HG02973 (cell line): ENCODE results near the gene LGALS4.
"Not testable (repeated sequence)": the region's sequence is repeated elsewhere in the genome, so short reads cannot be mapped to it uniquely, and the experiment has no call there.

Experiments
- ATAC-seq: cut with Tn5 transposase; IDR thresholded peaks from one replicate; pipeline ENCODE4 v1.9.1; 2021; ENCODE audit warnings: moderate library complexity; ENCODE audit not compliant: unreplicated experiment

LGALS4 gene

GRCh38 chr19:38842439-38843174, 29.9 kb upstream of the LGALS4 start:
- ATAC-seq, result no peak

DNA sequence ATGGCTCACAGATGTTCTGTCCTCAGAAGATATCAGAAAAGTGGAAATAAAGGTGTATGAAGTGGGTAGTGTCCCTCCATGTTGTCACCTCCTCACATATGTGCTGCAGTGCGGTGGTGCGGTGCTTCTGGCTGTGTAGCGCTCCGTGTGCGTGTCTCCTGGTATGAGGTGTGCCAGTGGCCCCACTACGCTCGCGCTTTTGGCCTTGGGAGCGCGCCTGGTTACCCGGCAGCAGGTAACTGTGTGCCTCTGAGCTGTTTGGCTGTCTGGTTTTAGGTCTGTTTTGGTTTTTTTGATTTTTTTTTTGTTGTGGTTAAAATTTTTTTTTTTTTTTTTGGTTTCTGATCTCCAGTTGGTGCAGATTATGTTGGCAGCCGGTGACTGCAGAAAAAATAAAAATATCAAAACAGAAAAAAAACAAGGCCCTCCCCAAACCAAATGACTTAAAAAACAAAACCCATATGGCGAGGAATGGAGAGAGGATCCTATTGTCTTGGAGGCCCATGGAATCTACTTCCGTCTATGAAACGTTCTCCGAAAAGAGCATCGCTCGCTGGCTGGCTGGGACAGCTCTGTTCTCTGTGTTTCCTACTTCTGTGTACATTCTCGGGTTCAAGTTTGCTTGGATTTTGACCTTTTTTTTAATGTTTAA, 29.2 kb upstream of the LGALS4 start:
- no peak for ATAC-seq

DNA sequence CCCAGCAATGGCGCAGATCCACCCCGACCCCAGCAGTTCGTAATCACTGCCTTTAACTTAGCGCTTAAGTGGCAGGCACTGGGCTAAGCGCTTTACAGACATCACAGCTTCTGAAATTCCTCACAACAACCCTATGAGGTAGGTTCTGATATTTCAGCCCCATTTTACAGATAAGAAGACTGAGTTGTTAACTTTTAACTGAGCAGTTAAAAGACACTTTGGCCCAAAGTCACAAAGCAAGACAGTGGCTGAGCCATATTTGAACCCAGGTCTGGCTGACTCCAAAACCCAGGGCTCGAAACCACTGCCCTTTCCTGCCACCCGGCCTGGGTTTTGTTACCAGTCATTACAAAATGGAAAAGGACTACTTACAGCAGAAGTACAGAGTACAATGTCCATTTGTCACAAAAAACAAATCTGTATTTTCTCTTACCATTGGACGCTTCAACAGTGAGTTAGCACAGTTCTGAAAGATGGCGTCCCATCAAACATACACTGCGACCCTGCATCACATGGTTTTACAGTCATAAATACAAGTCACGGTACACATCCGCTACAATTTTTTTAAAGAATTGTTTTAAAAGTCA, 28.5 kb upstream of the LGALS4 start:
- no peak for ATAC-seq

DNA sequence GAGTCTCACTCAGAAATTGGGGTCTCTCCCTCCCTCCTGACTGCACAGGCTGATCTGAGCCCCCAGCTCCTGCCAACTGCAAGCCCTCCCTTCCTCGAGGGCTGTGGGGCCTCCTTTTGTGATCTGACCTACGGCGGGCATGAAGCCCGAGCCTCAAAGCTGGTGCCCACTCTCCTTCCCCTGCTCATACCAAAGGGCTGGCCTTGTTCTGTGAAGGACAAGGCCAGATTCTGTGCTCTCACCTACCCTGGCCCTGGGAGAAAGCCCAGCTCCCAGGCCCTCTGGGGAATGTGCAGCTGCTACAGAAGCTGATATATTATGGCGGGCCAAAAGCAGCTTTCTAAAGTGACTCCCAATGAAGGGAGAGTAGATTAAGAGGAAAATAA, 27.8 kb upstream of the LGALS4 start:
- no peak for ATAC-seq

DNA sequence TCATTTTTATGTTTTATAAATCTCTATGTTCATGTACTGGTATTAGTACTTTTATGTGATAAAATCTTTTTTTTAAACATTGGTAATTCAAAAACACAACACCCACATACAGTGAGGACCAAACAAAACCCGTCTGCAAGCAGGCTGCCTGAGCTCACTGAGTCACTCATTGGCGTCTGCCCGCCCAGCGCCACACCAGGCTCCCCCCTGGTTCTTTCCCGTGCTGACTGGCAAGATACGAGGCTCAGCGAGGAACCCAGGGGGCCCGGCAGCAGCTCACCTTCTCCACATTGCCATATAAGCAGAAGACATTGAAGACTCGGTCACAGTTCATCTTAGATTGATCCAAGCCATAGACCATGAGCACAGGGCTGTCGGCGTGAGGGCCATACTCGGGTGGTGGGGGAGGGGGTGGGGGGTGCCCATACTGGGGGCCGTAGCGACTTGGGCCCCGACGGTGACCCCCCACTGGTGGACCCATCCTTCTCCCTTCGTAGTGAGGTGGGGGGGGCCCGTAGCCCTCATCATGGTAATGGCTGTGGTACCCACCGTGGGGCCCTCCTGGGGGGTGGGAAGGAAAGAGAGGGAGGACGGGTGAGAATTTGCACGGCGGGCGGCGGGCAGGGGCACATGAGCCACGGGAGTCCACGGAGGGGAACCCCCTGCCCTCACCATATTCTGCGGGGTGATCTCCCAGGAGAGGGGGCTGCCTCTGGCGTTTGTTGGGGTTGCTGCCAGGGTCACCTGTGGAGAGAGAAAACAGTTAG, 27.3 kb upstream of the LGALS4 start:
- no peak for ATAC-seq

DNA sequence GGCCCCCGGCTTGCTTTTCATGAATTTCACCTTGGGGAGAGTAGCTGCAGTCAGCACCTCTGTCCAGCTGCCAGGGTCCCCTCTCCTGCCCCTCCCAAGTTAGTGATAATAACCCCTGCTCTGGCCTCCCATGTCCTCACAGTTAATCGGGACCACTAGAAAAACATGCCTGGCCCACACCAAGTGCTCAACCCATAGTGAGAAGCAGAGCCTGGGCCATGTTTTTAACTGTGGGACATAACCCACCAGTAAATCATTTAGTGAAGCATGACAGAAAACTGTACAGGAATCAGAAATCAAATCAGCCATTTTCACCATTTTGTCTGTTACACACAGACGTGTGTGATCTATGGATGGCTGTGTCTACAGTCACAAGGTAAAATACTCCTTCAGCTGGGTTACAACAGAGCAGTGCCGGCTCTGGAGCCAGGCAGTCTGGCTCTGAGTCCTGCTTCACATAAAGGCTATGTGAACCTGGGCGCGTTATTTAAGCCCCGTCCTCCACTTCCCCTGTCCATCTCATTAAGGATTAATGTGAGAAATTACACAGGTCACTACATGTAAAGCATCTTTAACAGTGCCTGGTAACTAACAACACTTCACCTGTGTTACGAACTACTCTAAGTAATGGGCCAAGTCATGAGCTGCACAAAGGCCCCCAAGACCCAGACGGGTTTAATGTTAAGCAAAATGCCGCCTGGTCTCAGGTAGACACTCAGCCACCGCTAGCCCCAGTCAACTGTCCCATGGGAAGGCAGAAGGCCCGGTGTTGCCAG, 26.4 kb upstream of the LGALS4 start:
- no peak for ATAC-seq

DNA sequence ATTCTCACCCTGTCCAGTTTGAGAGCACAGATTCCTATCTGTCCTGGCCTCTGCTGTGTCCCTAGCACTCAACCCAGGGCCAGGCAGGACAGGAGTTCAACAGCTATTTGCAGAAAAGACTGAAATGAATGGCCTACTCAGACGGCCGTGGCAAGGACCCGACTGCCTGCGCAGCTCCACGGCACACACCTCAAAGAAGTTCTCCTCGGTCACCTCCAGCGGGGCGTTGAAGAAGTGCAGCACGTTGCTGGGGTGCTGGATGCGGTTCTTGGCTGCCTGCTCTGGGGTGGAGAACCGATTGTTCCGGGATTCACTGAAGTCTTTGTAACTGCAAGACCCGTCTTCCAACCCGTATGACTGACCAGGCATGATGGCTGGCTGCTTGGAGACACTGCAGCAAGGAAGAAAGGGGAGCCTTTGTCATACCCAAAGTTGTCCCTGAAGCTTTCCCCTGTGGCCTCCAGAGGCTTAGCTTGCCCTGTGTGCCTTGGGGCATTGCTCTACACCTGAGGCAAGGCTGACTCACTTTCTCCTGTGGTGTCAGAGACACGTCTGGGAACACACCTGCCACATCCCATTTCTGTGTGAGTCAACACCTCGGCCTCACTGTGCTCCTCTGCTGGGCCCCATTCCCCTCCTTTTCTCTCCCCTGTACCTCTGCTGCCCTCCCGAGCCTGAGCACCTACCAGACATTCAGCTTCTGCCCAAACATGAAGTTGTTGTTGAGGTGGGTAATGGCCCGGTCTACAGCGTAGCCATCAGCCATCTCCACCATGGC, 25.7 kb upstream of the LGALS4 start:
- no peak for ATAC-seq

DNA sequence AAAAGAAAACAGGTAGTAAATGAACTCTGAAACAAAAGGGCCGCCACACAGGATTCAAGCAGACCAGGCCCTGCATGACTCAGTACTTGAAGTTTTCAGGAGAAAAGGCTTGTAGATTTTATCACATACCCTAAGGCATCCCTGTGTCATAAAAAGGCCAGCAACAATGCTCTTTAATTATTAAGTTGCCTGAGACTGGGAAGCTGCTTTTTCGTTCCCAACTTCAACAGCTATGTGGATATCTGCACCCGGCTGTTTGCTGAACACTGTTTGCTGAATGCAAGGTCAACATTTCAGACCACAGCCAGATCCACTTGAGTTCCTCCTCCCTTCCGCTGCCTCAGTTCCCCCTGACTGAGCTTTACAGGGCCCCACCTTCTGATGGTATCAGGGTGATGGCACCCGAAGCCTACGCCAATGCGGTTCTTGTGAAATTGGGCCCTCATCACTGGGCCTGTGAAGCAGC, 24.9 kb upstream of the LGALS4 start:
- ATAC-seq, result no peak

GRCh38 chr19:38836983-38837626, 24.4 kb upstream of the LGALS4 start:
- ATAC-seq, result no peak

DNA sequence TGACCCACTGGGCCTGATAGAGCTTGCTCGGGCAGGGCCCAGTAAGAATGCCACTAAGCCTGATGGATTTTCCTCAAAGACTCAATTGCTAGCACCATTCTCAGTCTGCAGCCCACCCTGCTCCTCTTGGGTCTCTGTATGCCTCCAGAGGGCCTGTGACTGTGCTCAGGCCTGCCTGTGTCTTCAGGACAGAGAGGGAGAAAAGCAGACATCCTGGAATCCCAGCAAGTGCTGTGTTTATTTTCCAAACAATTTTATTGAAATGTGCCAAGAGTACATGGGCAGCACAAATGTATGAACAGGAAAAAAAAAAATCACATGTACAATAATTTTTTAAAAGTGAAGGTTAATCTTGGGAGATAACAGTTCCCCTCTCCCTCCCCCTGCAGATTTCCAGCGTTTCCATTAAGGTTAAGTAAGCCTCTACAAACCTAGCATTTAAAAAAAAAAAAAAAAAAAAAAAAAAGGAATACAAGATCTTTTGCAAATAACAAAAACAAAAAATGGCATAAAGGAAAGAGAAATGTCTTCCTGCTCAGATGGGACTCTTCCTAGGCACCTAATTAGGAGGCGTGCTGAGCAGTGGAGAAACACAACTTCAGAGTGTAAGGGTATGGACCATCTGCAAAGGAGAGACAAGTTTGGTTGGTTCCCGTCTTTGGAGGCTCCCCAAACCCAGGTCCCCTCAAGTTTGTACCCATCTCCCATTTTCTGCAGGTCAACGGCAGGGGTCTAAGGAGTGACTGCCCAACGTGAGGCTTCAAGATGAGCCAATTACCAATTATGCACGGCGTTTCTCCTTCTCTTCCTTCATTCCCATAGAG, 23.6 kb upstream of the LGALS4 start:
- no peak for ATAC-seq

DNA sequence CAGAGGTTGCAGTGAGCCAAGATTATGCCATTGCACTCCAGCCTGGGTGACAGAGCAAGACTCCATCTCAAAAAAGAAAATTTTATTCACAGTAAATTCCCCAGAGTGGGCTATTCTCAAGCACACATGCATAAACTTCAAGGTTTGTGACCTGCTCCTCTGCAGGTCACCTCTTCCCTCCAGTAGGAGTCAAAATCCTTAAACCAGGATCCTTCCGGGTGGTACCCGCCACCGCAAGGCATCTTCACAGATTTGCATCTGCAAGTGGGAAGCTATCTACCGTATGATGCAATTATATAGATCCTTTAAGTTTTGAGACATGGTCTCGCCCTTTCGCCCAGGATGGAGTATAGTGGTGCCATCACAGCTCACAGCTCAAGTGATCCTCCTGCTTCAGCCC, 21.8 kb upstream of the LGALS4 start:
- no peak for ATAC-seq

GRCh38 chr19:38834104-38834490, 21.4 kb upstream of the LGALS4 start:
- ATAC-seq, result no peak

GRCh38 chr19:38833092-38833425, 20.3 kb upstream of the LGALS4 start:
- no peak for ATAC-seq

- ATAC-seq, result peak; percentile 43
Measured at GRCh38 chr19:38831142-38831605, 18.4 kb upstream of the LGALS4 start.

DNA sequence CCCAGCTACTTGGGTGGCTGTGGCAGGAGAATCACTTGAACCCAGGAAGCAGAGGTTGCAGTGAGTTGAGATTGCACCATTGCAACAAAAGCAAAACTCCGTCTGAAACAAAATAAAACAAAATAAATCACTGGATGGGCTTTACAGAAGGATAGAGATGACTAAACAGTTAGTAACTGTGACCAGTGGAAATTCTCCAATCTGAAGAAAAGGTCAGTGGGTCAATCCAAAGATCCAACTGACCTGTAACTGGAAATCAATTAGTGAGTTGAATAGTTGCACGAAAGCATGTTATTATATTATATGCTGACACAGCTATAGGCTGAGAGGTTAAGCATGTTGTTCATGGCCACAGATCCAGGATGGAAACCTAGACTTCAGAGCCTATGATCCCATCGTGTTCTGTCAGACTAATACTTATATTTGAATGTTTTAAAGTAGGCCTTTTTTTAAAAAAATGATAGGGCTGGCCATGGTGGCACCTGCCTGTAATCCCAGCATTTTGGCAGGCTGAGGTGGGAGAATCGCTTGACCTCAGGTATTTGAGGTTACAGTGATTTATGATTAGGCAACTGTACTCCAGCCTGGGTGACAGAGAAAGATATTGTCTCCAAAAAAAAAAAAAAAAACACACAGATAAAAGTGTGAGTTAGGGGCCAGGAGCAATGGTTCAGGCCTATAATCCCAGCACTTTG, 17.4 kb upstream of the LGALS4 start:
- no peak for ATAC-seq

DNA sequence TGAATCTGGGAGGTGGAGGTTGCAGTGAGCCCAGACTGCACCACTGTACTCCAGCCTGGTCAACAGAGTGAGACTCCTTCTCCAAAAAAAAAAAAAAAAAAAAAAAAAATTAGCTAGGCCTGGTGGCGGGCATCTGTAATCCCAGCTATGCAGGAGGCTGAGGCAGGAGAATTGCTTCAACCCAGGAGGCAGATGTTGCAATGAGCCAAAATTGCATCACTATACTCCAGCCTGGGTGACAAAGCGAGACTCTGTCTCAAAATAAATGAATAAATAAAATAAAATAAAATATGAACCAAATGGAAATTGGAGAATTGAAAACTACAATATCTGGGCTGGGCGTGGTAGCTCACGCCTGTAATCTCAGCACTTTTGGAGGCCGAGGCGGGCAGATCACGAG, 16.5 kb upstream of the LGALS4 start:
- ATAC-seq, result not testable (repeated sequence)

- no peak for ATAC-seq
Measured at GRCh38 chr19:38826856-38827551, 14.3 kb upstream of the LGALS4 start.
